Raji (cell line): ENCODE data around the gene INPP5B.

Source experiments
- POLR2A ChIP-seq: IDR thresholded peaks from 2 replicates; pipeline ENCODE4 v1.6.1; 2011; ENCODE audit warnings: low read depth, low read length, control low read depth; ENCODE audit not compliant: insufficient read depth

The INPP5B gene

DNA sequence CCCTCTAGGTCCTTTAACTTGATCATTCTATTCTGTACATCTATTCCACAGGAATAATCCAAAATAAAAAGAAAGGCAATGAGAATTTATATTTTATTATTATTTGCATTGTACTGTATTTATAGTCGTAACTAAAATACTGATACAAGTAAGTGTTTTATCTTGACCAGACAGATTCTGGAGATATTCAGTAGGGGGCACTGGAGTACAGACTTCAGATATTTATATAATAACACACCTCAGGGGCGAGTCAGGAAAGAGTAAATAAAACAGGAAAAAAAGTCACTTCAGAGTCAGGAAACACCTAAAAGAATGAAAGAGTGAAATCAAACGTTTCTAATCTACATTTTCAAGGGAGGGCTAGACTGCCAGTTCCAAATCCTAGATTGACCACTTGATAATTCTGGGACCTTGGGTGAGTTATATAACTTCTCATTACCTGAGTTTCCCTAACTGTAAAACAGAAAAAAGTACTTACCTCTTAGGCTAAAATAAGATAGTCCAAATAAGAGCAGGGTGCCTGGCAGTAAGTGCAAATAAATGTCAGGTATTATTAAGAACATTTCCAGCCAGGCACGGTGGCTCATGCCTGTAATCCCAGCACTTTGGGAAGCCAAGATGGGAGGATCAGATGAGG lies 56.4 kb downstream of the INPP5B start:
- no peak for TF ChIP-seq POLR2A

DNA sequence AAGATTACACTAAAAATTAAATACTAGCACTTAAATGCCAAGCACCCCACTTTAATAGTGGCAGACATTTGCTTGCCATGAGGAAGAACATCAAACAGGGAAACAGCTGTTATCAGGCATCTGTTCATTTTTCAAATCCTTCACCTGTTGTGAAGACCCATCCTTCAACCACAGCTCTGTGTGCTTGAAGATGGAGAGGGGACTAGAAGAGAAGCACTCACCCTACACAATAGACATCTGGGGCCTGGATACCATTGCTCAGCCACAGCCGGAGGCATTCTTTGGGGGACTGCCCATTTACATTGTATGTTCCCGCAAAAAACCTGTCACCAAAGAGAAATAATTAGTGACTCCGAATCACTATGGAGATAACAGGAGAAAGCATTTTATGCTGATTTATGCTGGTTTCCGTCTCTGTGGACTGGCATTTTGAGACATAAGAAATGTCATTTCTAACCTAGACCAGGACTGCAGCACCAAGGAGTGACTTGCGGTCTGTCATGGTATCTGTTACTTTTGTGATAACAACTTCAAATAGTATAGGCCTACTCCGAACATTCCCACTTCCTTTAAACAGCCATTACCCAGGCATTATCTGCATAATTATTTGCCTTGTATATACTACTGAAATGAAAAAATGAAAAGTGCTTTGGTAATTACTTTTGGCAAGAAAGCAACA lies 58.7 kb downstream of the INPP5B start:
- no peak for TF ChIP-seq POLR2A

DNA sequence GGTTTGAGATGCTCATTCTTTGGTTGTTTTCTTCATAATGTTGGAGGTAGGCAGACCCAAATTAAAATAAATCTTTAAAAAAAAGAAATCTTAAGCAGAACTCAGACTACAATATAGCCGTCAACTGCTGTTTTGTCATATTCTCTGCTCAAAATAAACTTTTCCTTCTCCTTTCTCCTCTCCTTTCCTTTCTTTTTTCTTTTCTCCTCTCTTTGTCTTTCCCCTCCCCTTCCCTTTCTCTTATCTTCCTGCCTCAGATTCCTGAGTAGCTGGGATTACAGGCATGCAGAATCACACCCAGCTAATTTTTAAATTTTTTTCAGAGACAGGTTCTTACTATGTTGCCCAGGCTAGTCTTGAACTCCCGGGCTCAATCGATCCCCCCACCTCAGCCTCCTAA lies 62.7 kb downstream of the INPP5B start:
- no peak for TF ChIP-seq POLR2A

DNA sequence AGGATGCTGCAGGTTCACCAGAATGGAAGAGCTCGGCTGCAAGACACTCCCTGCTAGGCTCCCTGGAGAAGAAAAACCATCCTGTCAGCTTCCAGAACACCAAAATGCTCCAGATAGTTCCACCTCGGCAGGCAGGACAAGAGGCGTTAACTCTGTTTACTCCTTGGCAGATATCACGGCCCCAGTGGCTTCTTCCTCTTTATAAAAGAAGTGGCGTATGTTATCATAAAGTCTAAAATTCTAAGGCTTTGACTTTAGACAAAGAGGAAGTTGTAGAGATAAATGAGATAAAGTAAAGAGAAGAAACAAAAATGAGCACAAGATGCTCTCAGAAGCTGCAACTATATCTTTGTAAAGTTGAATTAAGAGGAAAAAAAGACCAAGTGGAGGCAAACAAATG lies 63.2 kb downstream of the INPP5B start:
- TF ChIP-seq POLR2A = no peak

DNA sequence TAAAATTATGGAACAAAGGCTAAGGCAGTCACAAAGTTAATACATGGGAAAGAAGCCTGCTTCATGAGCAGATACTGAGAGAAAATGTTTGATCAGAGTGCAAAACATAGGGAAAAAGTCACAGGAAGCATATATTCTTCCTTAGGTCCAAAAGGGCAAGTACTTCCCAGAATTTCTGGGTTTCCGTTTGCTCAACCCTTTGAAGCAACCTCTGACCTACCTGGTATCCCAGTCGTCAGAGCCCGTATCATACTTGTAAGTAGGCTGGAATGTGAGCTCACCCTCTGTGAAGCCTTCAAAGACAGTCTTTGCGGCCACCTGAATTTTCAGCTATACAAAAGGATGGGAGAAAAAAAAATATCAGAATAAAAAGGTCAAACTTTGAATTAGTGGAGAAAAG lies 67.0 kb downstream of the INPP5B start:
- TF ChIP-seq POLR2A = no peak

DNA sequence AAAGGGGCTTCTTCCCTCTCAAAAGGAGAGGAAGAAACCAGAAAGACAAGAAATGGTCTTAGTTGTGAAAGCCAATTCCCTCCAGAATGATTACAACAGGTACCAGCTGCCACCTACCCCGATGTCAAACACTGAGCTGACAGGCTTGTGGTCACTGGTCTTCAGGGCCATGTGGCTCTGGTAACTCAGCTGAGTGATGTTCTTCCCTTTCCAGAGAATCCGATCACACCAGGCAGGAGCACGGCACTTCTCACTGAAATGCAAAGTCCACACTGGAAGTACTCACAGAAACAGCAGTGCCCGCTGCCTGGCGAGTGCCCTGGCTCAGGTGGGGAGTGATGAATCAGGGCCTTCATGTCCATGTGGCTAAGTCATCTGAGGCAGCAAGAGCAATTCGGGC lies 68.8 kb downstream of the INPP5B start:
- no peak for TF ChIP-seq POLR2A

DNA sequence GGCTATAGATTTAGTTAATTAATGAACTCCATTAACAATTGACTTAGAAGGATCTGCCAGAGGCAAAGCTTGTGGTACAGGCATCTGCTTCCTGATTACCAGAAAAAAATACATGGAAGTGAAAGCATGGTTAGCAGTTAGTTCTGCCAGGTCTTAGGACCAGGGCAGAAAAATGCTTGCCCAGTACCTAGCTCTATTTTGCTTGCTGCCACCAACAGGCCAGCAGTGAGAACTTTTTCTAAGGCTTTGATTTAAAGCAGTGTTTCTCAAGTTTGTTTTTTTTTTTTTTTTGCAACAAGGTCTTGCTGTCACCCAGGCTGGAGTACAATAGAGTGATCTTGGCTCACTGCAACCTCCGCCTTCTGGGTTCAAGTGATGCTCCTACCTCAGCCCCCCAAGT lies 71.0 kb downstream of the INPP5B start:
- no peak for TF ChIP-seq POLR2A

DNA sequence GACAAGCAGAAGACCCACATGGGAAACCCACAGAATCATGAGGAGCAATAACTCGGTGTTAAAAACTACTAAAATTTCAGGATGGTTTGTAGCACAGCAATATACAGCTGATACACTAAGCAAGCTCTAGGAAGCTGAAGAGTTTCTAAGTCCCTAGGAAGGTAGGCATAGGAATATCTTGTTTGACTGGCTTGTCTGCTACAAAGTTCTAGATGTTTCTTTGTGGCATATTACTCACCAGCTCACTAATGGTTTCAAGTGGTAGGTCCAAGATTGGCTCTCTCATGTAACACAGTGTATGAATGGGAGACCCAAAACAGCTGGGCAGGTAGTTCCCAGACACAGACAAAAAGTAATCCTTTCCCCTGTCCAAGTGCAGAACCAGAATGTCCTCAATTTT lies 74.2 kb downstream of the INPP5B start:
- TF ChIP-seq POLR2A = no peak

DNA sequence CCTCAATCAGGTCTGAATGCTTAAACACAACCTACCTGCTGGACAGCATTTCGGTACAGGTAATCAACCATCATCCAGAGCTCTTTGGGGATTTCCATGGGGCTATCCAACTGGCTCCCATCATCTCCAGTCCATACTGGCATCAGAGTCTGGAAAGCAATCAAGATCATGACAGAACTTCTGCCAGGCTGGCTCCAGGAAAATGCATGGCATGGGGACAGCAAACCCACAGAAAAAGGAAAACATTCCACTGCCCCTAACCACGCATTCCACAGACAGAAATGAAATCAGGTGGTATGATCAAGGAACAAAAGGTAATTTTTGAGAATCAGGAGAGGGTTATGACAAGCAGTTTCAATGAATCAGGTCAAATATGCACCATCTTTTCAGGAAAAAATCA lies 78.4 kb downstream of the INPP5B start:
- TF ChIP-seq POLR2A = no peak

DNA sequence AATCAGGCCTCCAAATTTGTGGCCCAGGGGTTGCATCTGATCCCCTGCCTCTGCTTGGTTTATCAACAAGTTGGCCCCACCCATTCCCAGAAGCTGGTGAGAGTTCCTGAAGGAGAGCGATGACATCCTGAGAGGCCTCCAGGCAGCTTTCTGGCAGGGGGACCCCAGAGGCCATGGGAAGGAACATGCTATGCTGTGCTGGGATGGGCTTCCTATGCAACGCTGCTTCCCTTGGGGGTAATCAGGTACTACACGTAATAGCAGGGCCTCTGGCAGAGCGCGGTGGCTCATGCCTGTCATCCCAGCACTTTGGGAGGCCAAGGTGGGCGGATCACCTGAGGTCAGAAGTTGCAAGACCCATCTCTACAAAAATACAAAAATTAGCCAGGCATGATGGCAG lies 79.1 kb downstream of the INPP5B start:
- no peak for TF ChIP-seq POLR2A

DNA sequence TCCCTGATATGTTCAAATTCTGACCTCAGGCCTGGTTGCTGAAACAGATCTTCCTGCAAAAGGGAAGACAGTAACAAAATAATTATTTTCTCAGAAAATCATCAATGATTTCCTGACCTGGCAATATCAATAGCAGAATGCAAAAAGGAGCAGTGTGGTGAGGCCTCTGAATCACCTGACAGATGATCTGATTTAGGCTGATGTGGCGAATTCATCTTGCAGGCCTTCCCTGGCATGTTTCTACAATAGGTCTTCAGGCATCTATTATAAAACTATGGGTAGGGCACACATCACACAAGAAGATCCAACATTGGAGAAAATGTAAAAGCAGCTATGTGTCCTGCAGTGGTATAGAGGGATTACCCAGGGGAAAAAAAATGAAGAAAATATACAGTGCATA lies 80.4 kb downstream of the INPP5B start:
- no peak for TF ChIP-seq POLR2A

DNA sequence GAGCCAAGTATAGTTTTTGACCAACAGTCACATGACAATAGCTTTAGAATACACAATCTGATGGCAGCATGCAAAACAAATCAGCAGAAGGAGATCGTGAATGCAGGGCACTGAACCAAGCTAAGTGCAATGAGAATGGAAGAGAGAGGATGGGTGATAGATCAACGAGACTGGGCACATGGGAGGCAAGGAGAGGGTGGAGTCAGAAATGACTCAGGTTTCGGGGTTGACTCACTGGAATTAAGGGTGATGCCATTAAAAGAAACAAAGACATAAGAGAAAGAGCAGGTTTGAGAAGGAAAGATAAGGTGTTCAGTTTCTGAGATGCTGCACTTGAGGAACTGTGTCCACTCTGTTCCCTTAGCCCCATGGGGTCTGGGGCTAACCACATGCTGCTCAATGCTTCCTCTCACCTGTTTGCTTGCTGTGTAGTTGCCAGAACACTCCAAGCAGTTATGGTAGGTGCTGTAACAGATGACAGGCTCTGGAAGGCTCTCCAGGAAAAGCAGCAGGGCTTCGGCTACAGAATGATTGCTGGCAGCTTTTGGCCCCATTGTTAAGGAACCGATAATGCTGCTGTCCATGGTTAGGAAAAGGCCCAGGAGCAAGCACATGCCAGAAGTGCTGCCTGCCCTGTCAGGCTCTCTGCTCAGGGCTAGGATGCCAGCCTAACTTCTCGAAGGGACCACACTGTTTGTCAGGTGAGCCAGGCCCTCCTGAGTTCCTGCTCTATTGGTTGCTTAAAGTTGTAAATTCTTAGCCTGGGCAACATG lies 81.3 kb downstream of the INPP5B start:
- no peak for TF ChIP-seq POLR2A

DNA sequence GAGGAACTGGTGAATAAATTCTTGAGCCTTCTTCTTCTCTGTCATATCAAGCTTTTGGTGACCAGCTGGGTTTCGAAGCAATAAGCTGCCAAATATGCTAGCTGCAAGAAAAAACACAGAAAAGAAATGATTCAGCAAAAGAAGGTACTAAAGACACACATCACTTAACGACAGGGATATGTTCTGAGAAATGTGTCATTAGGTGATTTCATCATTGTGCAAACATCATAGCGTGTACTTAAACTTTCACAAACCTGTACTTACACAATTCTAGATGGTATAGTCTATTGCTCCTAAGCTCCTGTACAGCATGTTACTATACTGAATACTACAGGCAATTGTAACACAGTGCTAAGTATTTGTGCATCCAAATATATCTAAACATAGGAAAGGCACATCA lies 84.5 kb downstream of the INPP5B start:
- TF ChIP-seq POLR2A = no peak

DNA sequence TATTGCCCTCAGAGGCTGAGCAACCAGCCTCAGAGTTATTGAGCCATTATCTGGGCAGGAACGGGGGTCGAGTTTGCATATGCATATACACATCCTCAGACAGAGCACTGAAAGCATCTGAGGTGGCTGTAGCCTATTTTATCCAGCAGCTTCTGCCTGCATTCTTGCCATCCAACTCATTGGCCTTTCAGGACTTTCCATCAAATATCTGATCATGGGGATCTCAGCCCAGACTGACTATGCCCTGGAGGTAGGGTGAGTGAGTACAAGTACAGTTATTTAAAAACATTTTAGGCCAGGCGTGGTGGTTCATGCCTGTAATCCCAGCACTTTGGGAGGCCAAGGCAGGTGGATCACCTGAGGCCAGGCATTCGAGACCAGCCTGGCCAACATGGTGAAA lies 85.7 kb downstream of the INPP5B start:
- TF ChIP-seq POLR2A = no peak

DNA sequence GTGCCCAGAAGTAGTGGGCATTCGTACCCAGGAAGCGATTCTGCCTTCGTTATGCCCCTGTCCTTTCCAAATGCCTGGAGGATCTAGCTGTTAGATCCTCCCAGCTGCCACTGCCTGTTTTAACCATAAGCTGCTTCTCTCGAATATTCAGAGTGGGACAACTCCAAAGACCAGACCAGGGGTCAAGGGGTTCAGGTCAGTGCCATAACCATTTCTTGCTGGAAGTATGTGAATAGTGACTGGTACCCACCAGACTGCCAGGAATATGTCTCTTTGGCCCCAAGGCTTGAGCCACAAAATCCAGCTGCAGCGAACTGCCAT lies 86.5 kb downstream of the INPP5B start:
- no peak for TF ChIP-seq POLR2A

DNA sequence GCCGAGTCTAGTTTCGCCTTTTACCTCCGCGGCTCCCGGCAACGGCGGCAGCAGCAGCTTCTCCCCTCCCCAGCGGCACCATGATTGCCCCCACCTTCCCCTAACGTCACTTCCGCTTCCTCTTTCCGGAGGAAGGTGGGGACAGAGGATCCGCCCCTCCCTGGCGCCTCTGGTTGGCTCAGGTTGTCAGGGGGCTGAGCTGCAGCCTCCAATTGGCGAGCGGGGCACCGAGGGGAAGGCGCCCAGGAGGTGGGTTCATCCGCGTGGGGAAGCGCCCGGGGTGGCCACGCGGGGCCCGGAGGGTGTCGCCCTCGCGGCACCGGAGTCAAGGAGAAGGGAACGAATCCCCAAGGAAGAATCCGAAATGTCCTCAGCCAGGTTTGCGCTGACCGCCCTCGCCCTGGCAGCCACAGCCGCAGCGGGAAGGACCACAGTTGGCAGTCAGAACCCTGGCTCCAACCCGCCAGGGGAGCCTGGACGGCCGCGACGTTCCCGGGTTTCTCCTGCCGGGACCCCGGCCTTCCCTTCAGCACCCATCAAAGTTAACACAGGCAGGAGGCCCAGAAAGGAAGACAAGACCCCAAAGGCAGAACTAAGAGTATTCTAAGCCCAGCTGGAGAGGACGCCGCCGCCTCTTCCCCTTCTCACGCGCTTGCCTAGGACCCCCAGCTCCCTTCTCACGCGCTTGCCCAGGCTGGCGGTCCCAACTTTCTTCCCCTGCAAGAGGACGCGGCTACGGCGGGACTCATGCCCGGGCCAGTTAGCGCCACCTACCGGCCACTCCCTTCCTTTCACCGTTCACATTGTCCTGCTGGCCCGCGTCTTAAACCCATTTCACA lies 87.1 kb downstream of the INPP5B start, which contains the start of gene MTF1:
MTF1 (minus strand) TSS at position 86 of the 839 bp plus-strand sequence. CDS start 1,934 bp downstream, outside the sequence.
- TF ChIP-seq POLR2A = peak; percentile 95

DNA sequence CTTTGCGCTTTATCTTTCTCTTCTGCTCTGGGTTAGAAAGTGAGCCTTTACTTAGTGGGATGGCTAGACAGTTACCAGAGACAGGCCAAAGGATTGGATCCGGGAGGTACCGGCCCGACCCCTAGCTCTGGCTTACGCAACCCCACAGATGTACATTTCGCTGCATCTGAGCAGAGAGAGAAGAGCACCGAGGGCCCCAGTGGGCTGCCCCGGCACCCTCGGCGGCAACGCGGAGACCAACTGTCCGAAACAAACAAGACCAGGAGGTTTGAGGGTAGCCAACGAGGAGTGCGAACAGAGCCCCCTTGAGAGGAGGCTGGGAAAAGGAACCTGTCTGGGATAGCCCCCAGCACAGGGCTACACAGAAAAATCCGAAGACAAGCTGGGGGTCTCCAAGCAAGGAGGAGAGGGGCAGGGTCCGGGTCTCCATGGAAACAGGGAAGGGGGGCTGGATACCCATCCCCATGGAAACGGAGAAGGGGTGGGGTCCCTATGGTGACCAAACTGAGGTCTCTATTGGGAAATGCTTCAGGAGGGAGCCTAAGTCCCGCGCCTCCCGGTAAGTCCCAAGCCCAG lies 87.8 kb downstream of the INPP5B start:
- TF ChIP-seq POLR2A = no peak
